Astrocyte (in vitro differentiated cells and primary cell): Measurements from ENCODE around the gene CLIP4. TPM values are rescaled to one million over a fixed set of nuclear protein-coding genes. Genes with fewer than 3 reads are reported as not detected.

Experiments
- DNase-seq: peaks from one replicate; pipeline ENCODE4 v3.0.0-alpha.2; 2010; ENCODE audit warnings: low read depth
- FAIRE-seq: peaks from 2 replicates; lab custom pipeline; 2011; peaks lifted over from hg19 to GRCh38; lab: Jason Lieb, UNC
- H2AFZ ChIP-seq: 2 replicates; pipeline ENCODE4 v1.6.0; 2012; ENCODE audit warnings: low read depth, low read length, inconsistent platforms
- H3K27ac ChIP-seq: 2 replicates; pipeline ENCODE4 v1.5.1; 2011; ENCODE audit warnings: low read depth, low read length, inconsistent platforms
- H3K27me3 ChIP-seq: 2 replicates; pipeline ENCODE4 v1.6.0; 2011; ENCODE audit warnings: low read length, inconsistent platforms; ENCODE audit not compliant: insufficient read depth
- H3K36me3 ChIP-seq: 2 replicates; pipeline ENCODE4 v1.5.1; 2011; ENCODE audit warnings: low read length, inconsistent platforms; ENCODE audit not compliant: insufficient read depth
- H3K4me1 ChIP-seq: 2 replicates; pipeline ENCODE4 v1.5.1; 2011; ENCODE audit warnings: low read length, inconsistent platforms; ENCODE audit not compliant: insufficient read depth
- H3K4me2 ChIP-seq: 2 replicates; pipeline ENCODE4 v1.6.0; 2012; ENCODE audit warnings: low read length, inconsistent platforms
- H3K4me3 ChIP-seq: 2 replicates; pipeline ENCODE4 v1.5.1; 2011; ENCODE audit warnings: low read depth, mild to moderate bottlenecking, low read length, inconsistent platforms; ENCODE audit not compliant: insufficient read depth
- H3K79me2 ChIP-seq: 2 replicates; pipeline ENCODE4 v1.6.0; 2012; ENCODE audit warnings: mild to moderate bottlenecking, low read length, inconsistent platforms; ENCODE audit not compliant: insufficient read depth
- H3K9ac ChIP-seq: 2 replicates; pipeline ENCODE4 v1.6.0; 2012; ENCODE audit warnings: mild to moderate bottlenecking, low read length, inconsistent platforms
- H3K9me3 ChIP-seq: 2 replicates; pipeline ENCODE4 v1.5.1; 2012; ENCODE audit warnings: low read depth, mild to moderate bottlenecking, low read length, inconsistent platforms; ENCODE audit not compliant: insufficient read depth
- H4K20me1 ChIP-seq: 2 replicates; pipeline ENCODE4 v1.6.0; 2012; ENCODE audit warnings: low read length, inconsistent platforms; ENCODE audit not compliant: insufficient read depth
- H3K27ac Mint-ChIP-seq: one replicate; pipeline ENCODE4 v1.8.0; 2021; ENCODE audit warnings: mild to moderate bottlenecking, mixed read lengths; ENCODE audit not compliant: unreplicated experiment
- H3K27me3 Mint-ChIP-seq: one replicate; pipeline ENCODE4 v1.8.0; 2021; ENCODE audit warnings: low read depth, mixed read lengths; ENCODE audit not compliant: unreplicated experiment
- H3K36me3 Mint-ChIP-seq: one replicate; pipeline ENCODE4 v1.8.0; 2021; ENCODE audit warnings: low read depth, mixed read lengths; ENCODE audit not compliant: unreplicated experiment
- H3K4me1 Mint-ChIP-seq: one replicate; pipeline ENCODE4 v1.8.0; 2021; ENCODE audit warnings: low read depth, mixed read lengths; ENCODE audit not compliant: unreplicated experiment
- H3K4me3 Mint-ChIP-seq: one replicate; pipeline ENCODE4 v1.8.0; 2021; ENCODE audit warnings: mild to moderate bottlenecking, moderate library complexity, mixed read lengths; ENCODE audit not compliant: unreplicated experiment
- H3K9me3 Mint-ChIP-seq: one replicate; pipeline ENCODE4 v1.8.0; 2021; ENCODE audit warnings: mild to moderate bottlenecking, mixed read lengths; ENCODE audit not compliant: unreplicated experiment
- CTCF ChIP-seq: IDR thresholded peaks from 2 replicates; pipeline ENCODE4 v1.5.1; 2011; ENCODE audit warnings: low read depth, mild to moderate bottlenecking, inconsistent platforms, low read length, moderate library complexity; ENCODE audit not compliant: insufficient read depth
- EZH2 ChIP-seq: IDR thresholded peaks from 2 replicates; pipeline ENCODE4 v1.6.1; 2012; ENCODE audit warnings: mild to moderate bottlenecking, low read length, inconsistent platforms; ENCODE audit not compliant: insufficient read depth
- total RNA-seq: library from RNA; stranded (reverse); gene quantifications from 2 replicates; pipeline ENCODE4 v1.2.1, GENCODE V29; 2021

The CLIP4 gene
- total RNA-seq, 1 donor from 2014 or later = 18.4 TPM

GRCh38 chr2:29228947-29229346 lies 113.7 kb downstream of the CLIP4 start:
- peaks cover 3% of the 10 kb centered on the region for H3K4me1 ChIP-seq
- no peaks in the 10 kb centered on the region for H3K9me3 ChIP-seq
- H3K79me2 ChIP-seq = no peaks in the 10 kb centered on the region
- H3K27ac Mint-ChIP-seq = no peak overlapping the region
- H3K9me3 Mint-ChIP-seq = peaks cover 3% of the 10 kb centered on the region
- H2AFZ ChIP-seq = no peak overlapping the region
- H3K36me3 Mint-ChIP-seq = no peaks in the 10 kb centered on the region
- no peak overlapping the region for H3K4me2 ChIP-seq
- H3K9ac ChIP-seq = no peak overlapping the region
- TF ChIP-seq CTCF (no peak), EZH2 (no peak)
- H3K27me3 ChIP-seq = peaks cover 16% of the 10 kb centered on the region
- H3K4me3 ChIP-seq = no peak overlapping the region
- peaks cover 35% of the 10 kb centered on the region for H3K4me1 Mint-ChIP-seq
- no peaks in the 10 kb centered on the region for H3K36me3 ChIP-seq
- H3K27ac ChIP-seq = no peak overlapping the region
- peaks cover 59% of the 10 kb centered on the region for H3K27me3 Mint-ChIP-seq
- DNase-seq (no peak), FAIRE-seq (no peak)
- H4K20me1 ChIP-seq = no peaks in the 10 kb centered on the region
- no peak overlapping the region for H3K4me3 Mint-ChIP-seq

GRCh38 chr2:29229640-29230039 lies 114.4 kb downstream of the CLIP4 start:
- H3K36me3 Mint-ChIP-seq = no peaks in the 10 kb centered on the region
- peaks cover 6% of the 10 kb centered on the region for H3K9me3 Mint-ChIP-seq
- FAIRE-seq = no peak

More at GRCh38 chr2:29229640-29230039, 114.4 kb downstream of the CLIP4 start:
- Histone ChIP-seq H4K20me1 (no peaks in the 10 kb centered on the region), H3K9me3 (no peaks in the 10 kb centered on the region), H3K27ac (no peak overlapping the region), H3K9ac (no peak overlapping the region), H2AFZ (no peak overlapping the region), H3K4me3 (no peak overlapping the region), H3K27me3 (peaks cover 20% of the 10 kb centered on the region), H3K4me1 (peaks cover 3% of the 10 kb centered on the region), H3K36me3 (no peaks in the 10 kb centered on the region), H3K79me2 (no peaks in the 10 kb centered on the region), H3K4me2 (no peak overlapping the region)
- no peak for TF ChIP-seq EZH2
- no peak for TF ChIP-seq CTCF
- Mint-ChIP-seq H3K4me3 (no peak overlapping the region), H3K4me1 (peaks cover 28% of the 10 kb centered on the region), H3K27me3 (peaks cover 64% of the 10 kb centered on the region), H3K27ac (no peak overlapping the region)
- DNase-seq = no peak
